Measurements from ENCODE around the gene ANKRD11.
"Not testable (repeated sequence)": the region's sequence is repeated elsewhere in the genome, so short reads cannot be mapped to it uniquely, and the experiment has no call there.

GRCh38 chr16:89382555-89382954, 107.8 kb downstream of the ANKRD11 start:
- TF ChIP-seq CTCF, POLR2A (IDR thresholded peaks at IDR 0.05): not testable (repeated sequence)
